DOHH2 (cell line): ENCODE measurements around the gene ANAPC1.
"Not testable (repeated sequence)": the region's sequence is repeated elsewhere in the genome, so short reads cannot be mapped to it uniquely, and the experiment has no call there.

ENCODE experiments used
- EZH2phosphoT487 ChIP-seq: fragments of 200-600 bp; sonication (generic); IDR thresholded peaks from 2 replicates; pipeline ENCODE4 v1.6.1; 2017; ENCODE audit warnings: borderline replicate concordance, mild to moderate bottlenecking, antibody characterized with exemption, low read length, moderate library complexity, mixed read lengths
- TF ChIP-seq, protein P1 (sequence below): fragments of 200-600 bp; sonication (generic); IDR thresholded peaks from one replicate; pipeline ENCODE4 v1.5.1; 2014; ENCODE audit warnings: antibody characterized with exemption, mild to moderate bottlenecking, low read depth, low read length; ENCODE audit not compliant: poor library complexity, severe bottlenecking

DNA sequence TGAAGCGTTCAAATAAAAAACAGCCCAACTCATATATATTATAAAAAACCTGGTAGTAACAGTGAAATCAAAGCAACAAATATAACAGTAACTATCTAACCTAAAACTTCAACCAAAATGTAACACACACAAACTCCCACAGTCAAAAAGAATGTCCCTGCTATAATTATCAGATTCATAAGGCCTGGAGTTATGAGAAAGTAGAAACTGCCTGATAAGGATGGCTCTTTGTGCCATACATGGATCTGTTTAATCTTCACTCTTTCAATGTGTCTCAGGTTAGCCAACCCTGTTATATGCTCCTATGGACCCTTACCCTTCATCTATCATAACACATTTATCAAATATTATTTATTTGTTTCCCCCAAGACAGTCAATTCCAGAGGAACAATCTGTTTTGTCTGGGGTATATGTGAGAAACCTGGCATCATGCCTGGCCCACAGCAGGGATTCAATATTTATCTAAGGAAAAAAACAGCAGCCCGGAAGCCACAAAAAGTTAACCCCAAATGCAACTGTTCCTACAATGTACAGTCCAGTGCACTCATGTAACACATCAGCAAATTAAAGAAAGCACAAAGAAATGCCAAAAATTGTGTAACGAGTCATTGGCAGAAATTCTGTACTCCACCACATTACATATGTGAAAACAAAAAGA, 44.2 kb downstream of the ANAPC1 start:
- TF ChIP-seq, protein P1, sequence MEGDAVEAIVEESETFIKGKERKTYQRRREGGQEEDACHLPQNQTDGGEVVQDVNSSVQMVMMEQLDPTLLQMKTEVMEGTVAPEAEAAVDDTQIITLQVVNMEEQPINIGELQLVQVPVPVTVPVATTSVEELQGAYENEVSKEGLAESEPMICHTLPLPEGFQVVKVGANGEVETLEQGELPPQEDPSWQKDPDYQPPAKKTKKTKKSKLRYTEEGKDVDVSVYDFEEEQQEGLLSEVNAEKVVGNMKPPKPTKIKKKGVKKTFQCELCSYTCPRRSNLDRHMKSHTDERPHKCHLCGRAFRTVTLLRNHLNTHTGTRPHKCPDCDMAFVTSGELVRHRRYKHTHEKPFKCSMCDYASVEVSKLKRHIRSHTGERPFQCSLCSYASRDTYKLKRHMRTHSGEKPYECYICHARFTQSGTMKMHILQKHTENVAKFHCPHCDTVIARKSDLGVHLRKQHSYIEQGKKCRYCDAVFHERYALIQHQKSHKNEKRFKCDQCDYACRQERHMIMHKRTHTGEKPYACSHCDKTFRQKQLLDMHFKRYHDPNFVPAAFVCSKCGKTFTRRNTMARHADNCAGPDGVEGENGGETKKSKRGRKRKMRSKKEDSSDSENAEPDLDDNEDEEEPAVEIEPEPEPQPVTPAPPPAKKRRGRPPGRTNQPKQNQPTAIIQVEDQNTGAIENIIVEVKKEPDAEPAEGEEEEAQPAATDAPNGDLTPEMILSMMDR: not testable (repeated sequence)
- TF ChIP-seq EZH2phosphoT487: not testable (repeated sequence)
